ENCODE measurements around the gene TNFSF10. TPM values are rescaled to one million over a fixed set of nuclear protein-coding genes. Genes with fewer than 3 reads are reported as not detected.

Gene TNFSF10
- total RNA-seq, 2 experiments from 2014 or later: 5.1 to 6.8 TPM

GRCh38 chr3:172562871-172563865 lies 39.9 kb upstream of the TNFSF10 start:
- intact Hi-C loops (cut with micrococcal nuclease; ENCODE audit: unreplicated experiment): no loop called here
- Histone ChIP-seq H3K9me3 (ENCODE audit: low read length) (no peaks in the 10 kb centered on the region), H3K4me3 (ENCODE audit: low read depth, low read length, poor library complexity, severe bottlenecking) (no peak overlapping the region)

DNA sequence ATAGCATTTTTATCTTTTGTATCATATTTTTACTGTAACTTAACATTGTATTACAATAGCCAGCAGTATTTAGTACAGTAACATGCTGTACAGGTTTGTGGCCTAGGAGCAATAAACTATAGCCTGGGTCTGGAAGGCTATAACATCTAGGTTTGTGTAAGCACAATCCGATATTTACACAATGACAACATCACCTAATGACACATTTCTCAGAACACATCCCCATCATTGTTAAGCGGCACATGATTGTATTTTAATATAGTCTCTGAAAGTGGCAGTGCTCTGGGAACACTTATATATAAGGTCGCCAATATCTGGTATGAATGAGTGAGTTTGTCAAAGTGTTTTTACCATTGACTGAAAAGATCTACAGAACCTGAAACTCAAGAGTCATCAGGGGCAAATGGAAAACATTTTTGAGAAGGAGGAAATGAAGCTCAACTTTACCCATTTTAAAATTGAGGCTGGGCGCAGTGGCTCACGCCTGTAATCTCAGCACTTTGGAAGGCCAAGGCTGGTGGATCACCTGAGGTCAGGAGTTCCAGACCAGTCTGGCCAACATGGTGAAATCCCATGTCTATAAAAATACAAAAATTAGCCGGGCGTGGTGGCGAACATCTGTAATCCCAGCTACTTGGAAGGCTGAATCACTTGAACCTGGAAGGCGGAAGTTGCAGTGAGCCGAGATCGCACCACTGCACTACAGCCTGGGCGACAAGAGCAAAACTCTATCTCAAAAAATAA lies 38.8 kb upstream of the TNFSF10 start:
- Histone ChIP-seq H3K4me1 (ENCODE audit: insufficient read depth, low read length, poor library complexity, severe bottlenecking) (no peaks in the 10 kb centered on the region), H4K20me1 (ENCODE audit: insufficient read depth, low read length) (no peaks in the 10 kb centered on the region), H3K36me3 (ENCODE audit: insufficient read depth, low read length) (no peaks in the 10 kb centered on the region), H3K79me2 (ENCODE audit: insufficient read depth, low read depth, low read length) (no peaks in the 10 kb centered on the region), H3K9me3 (ENCODE audit: low read length) (no peaks in the 10 kb centered on the region), H2AFZ (ENCODE audit: low read length) (no peak overlapping the region), H3K27ac (ENCODE audit: low read depth, low read length, poor library complexity, severe bottlenecking) (no peak overlapping the region), H3K4me3 (ENCODE audit: low read depth, low read length, poor library complexity, severe bottlenecking) (no peak overlapping the region), H3K9me2 (ENCODE audit: insufficient read depth, low read length) (no peaks in the 10 kb centered on the region), H3K4me2 (ENCODE audit: low read length) (no peak overlapping the region)
- intact Hi-C loops (cut with micrococcal nuclease; ENCODE audit: unreplicated experiment): no loop called here
- CTCF ChIA-PET (ENCODE audit: unreplicated experiment): no interaction called here
- POLR2A ChIA-PET: interaction anchor here (0.6 kb wide), 2 partner anchors 61 to 392 kb away, joined by 3 read pairs; no protein-coding TSS in a partner anchor
- DNase-seq (ENCODE audit: low spot score): no peak
- no TSS peak for BruUV-seq (replicated peaks)
- TF ChIP-seq CTCF (conservative IDR thresholded peaks at IDR 0.05; ENCODE audit: low read length): no peak
- no peak for TF ChIP-seq EZH2phosphoT487 (IDR thresholded peaks at IDR 0.05; ENCODE audit: borderline replicate concordance, low read depth, low read length)

More at GRCh38 chr3:172562871-172563865, 39.9 kb upstream of the TNFSF10 start:
- TF ChIP-seq CTCF (conservative IDR thresholded peaks at IDR 0.05; ENCODE audit: low read length): no peak
- no peak for TF ChIP-seq EZH2phosphoT487 (IDR thresholded peaks at IDR 0.05; ENCODE audit: borderline replicate concordance, low read depth, low read length)
- H3K79me2 ChIP-seq (ENCODE audit: insufficient read depth, low read depth, low read length): no peaks in the 10 kb centered on the region
- no peak overlapping the region for H3K4me2 ChIP-seq (ENCODE audit: low read length)
- ChIA-PET CTCF (ENCODE audit: unreplicated experiment) (interaction anchor here (0.6 kb wide), 1 partner anchor 1040 kb away, joined by 3 read pairs; no protein-coding TSS in a partner anchor), POLR2A (interaction anchor here (0.6 kb wide), 1 partner anchor 22 kb away, joined by 3 read pairs; no protein-coding TSS in a partner anchor)
- no peak for DNase-seq (ENCODE audit: low spot score)
- H3K9me2 ChIP-seq (ENCODE audit: insufficient read depth, low read length): no peaks in the 10 kb centered on the region
- no TSS peak for BruUV-seq (replicated peaks)
- H3K4me1 ChIP-seq (ENCODE audit: insufficient read depth, low read length, poor library complexity, severe bottlenecking): no peaks in the 10 kb centered on the region
- H3K36me3 ChIP-seq (ENCODE audit: insufficient read depth, low read length): no peaks in the 10 kb centered on the region
- H4K20me1 ChIP-seq (ENCODE audit: insufficient read depth, low read length): no peaks in the 10 kb centered on the region
- no peak overlapping the region for H2AFZ ChIP-seq (ENCODE audit: low read length)
- H3K27ac ChIP-seq (ENCODE audit: low read depth, low read length, poor library complexity, severe bottlenecking): no peak overlapping the region

Measured in OCI-LY7 (cell line).